Renal cortical epithelial cell (primary cell): Measurements from ENCODE around the gene TGFB2. TPM values are rescaled to one million over a fixed set of nuclear protein-coding genes. Genes with fewer than 3 reads are reported as not detected.

Source experiments
- DNase-seq: peaks from one replicate; pipeline ENCODE4 v3.0.0-alpha.2; 2011; ENCODE audit warnings: low read depth
- total RNA-seq: library from RNA; depleted of rRNA; stranded (reverse); fragments of >200 nt; gene quantifications from 2 replicates; pipeline ENCODE4 v1.2.3, GENCODE V29; 2014

Gene TGFB2
- total RNA-seq, 1 donor from 2014 or later = 69.3 TPM

DNA sequence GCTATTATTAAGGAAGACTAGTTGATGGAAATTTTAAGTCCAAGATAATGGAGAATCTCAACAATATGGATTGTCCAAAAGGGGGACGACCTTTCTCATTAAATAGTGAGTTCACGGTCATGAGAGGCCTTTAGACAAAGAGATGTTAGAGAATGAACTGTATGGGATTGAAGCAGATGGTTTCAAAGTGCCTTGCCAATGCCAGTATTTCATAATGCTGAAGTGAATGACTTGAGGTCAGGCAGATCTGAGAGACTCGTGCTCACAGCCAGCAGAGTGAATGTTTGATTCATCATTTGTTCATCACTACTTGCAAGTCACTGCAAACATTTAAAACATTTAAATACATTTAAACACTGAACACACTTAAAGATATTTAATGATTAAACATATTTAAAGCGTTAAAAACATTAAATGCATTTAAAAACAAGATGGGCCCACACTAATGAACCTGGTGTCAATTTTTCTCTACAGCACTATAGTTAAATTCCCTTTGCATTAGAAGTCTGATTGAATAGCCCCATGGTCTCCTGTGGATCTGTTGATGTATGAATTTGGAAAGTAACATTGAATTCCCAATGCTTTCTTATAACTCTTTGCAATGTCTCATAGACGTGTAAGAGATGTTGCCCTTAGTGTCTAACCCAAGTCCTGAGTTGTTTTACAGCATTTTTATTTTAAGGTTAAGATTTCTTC, 80.7 kb downstream of the TGFB2 start:
- DNase-seq = peak; percentile 86

DNA sequence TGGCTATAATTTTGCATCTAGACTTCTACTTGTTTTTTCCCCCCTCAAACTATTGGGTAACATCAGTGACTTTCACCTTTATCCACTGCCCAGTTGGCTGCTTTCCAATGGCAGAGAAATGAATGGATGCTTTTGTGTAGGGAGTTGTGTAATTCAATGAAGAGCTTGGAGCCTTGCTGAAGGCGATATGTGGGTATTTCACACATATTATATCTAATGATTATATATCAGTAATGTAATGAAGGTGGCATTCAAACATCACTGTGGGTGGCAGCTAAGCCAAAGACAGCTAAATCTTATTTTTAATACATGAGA, 81.2 kb downstream of the TGFB2 start:
- DNase-seq = peak; percentile 89

DNA sequence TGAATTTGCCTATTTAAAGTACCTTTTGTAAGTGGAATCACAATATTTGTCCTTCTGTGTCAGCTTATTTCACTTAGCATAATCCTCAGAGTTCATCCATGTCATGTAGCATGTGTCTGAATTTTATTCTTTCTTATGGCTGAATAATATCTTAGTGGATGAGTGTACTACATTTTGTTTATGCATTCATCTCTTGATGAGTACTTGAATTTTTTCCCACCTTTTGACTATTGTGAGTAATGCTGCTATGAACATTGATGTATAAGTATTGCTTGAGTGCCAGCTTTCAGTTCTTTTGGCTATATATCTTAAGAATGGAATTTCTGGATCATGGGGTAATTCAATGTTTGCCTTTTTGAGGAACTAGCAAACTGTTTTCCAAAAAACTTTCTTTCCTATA, 84.2 kb downstream of the TGFB2 start:
- no peak for DNase-seq

DNA sequence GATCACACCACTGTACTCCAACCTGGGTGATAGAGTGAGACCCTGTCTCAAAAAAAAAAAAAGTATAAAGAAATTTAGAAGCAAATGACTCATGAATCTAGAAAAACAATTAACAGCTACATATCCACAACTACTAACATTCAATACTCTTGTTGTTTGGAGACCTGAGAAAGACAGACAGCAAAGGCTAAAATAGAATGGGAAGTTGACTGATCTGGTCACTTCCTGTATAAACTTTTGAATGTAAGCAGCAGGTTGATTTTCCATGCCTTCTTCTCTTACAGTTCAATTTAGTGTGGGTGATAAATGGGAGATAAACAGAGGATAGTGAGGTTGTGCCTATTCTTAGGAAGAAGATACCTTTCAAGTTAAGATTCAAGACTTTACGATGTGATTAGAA, 85.2 kb downstream of the TGFB2 start:
- no peak for DNase-seq

DNA sequence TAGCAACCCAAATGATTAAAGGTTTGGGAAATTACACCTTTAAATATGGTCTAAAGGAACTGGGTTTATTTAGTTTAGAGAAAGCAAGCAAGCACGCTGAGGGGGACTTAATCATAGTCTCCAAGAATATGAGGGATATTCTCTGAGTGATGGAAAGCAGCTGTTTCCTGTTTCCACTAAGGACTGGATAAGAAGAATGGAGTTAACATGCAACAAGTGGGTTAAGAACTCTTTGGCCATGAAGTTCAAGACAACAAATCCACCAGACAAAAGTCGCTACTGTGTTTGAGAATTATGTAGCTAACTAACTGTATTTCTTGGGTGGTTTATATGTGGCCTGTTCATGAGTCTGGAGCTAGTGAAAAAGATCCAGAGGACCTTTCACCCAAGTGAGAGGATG, 85.7 kb downstream of the TGFB2 start:
- DNase-seq = no peak

DNA sequence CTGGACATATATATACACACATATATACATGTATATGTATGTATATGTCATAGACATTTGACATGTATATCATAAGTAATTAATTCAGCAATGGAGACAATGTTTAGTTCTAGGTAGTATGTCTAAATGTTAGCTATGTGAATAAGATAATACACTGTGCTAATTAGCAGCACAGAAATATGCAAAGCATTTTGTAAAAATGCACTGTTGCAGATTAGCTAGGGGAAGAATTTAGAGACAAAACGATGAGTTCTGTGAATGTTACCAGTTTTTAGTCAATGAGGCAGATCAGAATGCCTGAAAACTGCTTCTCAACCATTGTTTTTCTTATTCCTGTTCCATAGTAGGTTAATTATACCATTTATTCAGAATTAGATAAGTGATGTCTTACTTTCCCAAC, 86.3 kb downstream of the TGFB2 start:
- no peak for DNase-seq

DNA sequence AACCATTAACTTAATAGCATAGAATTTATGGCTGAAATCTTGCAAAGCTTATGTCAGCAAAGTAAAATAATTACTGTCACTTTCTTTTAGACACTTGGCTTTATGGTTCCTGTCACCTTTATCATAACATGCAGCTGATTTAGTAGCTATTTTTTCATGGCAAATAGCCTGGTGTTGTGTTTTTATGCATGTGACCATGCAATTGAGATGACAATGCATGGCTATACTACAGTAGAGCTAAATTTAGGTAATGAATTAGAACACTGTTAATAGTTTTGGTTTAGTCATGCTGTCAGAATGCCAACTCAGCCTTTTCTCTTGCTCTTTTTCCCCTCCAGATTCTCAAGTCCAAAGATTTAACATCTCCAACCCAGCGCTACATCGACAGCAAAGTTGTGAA, 88.6 kb downstream of the TGFB2 start:
- peak; percentile 28 for DNase-seq

DNA sequence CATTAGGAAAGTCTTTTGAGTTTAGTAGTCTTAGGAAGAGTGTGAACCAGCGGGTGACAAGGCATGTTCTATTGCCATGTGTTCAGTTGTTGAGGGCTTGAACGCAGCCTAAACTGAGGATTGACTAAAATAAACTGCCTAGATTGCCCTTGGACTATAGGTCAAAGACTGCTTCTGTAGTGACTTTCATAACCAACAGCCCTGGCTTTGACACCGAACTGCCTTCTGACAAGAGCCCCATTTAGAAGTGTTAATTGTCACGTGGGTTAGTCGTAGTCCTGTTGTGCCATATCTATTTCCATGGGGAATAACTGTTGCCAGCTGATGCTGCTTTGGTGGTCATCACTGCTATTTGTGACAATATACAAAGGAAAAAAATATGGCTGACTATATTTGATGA, 90.4 kb downstream of the TGFB2 start:
- no peak for DNase-seq

DNA sequence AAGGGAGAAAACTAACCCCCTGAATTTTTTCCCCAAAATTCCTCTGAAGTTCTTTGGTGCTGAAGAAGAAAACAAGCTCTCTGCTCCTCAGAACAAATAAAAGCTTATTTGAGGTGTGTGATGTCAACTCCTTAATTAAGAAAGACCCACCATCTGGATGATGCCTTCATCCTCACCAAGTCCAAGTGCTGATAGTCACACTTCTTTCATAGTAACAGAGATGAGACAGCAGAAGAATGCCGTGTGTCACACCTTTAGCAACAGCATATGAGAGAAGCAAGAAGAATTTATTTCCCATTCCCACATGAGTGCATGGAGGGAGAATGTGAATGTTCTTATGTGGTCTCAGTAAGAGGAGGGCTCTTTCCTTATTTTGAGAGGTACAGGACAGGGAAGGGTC, 91.2 kb downstream of the TGFB2 start:
- no peak for DNase-seq

DNA sequence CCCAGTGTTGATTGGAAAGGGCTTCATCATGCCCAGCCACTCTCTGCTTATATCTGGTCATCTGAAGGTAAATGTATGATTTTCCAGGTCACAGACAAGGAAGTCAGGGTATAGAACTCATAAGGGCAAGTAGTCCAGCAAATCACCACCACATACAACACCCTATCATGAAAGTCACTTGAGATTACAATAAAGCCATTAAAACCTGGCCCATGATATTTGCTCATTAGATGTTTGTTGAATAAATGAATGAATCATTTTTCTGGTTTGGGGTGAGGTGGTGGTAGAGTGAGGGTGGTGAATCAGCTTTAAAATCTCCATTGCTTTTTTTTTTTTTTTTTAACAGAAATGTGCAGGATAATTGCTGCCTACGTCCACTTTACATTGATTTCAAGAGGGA, 91.9 kb downstream of the TGFB2 start:
- no peak for DNase-seq

DNA sequence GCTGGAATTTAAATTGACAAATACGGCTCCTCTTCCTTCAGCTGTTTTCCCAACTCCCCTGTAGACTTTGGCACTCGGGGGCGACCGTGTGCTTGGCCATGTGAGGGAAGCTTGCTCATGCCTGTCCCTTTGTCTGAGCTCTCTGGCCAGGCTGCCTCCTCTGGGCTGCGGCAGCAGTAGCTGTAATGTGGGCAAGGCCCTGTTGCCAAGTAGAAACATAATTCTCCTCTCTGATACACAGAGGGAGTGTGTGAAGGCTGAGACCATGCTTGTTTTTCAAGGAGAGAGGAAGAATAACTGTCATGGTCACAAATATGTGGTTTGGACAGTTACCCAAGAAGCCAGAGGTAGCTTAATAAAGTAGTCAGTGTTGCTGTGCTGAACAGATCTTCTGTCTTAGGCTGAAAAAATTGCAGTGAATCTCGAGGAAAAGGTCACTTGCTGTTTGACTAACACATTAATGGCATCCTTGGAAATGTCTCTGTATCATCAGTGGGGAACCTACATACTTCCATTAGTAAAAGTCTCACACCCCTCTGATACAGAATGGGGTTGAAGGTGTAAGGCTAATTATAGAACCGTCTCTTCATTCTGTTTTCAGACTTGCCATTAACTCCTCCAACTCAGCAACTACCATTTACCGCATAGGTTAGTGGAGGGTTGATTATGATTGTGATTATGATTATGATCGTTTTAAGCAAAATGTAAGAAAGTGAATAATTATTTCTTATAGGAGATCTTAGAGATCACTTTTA, 94.6 kb downstream of the TGFB2 start:
- peak; percentile 76 for DNase-seq

DNA sequence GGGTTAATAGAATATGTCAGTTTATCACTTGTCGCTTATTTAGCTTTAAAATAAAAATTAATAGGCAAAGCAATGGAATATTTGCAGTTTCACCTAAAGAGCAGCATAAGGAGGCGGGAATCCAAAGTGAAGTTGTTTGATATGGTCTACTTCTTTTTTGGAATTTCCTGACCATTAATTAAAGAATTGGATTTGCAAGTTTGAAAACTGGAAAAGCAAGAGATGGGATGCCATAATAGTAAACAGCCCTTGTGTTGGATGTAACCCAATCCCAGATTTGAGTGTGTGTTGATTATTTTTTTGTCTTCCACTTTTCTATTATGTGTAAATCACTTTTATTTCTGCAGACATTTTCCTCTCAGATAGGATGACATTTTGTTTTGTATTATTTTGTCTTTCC, 98.1 kb downstream of the TGFB2 start:
- peak; percentile 54 for DNase-seq

DNA sequence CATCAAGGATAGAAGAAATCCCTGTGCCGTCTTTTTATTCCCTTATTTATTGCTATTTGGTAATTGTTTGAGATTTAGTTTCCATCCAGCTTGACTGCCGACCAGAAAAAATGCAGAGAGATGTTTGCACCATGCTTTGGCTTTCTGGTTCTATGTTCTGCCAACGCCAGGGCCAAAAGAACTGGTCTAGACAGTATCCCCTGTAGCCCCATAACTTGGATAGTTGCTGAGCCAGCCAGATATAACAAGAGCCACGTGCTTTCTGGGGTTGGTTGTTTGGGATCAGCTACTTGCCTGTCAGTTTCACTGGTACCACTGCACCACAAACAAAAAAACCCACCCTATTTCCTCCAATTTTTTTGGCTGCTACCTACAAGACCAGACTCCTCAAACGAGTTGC, 99.0 kb downstream of the TGFB2 start:
- DNase-seq = no peak

DNA sequence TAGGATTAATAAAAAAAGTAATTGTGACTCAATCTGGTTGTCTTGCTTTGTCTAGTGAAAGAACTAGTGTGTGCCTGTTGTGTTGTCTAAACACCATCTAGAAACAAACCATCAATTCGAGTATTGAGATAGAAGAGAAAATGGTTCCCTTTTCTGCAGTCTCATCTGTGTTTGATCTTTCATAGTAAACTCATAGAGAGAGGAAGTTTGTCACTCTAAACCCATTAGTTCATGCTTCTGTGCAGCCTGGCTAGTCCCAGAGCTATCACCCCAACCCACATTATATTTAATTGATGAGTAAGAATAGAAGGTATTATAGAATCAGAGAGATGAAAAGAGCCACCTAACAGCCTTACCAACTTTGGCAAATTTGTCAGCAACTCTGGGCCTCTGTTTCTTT, 99.5 kb downstream of the TGFB2 start:
- no peak for DNase-seq

DNA sequence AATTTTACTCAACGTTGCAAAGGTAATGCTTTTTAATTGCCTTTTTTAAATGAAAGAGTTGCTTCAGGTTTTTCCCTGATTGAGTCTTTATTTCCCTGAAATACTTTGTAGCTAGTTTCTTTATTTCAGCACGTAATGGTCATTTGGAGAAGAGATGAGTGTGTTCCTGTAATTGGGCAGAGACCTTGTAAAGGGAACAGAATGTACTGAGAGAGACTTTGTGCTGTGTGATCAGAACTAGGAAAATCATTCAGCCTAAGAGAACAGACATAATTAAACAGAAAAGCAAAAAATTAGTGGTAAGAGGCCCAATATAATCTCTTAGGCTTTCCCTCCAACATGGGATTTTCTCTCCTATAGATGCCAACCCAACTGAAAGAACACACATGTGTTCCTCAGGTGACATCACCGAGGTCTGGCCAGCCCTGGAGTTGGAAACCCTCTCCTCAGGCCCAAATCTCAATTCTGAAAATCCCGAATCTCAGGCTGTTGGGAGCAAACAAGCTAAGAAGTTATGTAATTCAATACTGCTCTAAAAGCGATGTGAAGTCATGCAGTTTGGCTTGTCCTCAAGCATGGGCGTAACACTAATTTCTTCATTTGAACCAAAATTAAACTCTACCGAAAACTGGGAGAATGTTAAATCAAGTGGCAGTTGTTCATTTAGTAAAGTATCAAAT, 102.0 kb downstream of the TGFB2 start:
- no peak for DNase-seq

DNA sequence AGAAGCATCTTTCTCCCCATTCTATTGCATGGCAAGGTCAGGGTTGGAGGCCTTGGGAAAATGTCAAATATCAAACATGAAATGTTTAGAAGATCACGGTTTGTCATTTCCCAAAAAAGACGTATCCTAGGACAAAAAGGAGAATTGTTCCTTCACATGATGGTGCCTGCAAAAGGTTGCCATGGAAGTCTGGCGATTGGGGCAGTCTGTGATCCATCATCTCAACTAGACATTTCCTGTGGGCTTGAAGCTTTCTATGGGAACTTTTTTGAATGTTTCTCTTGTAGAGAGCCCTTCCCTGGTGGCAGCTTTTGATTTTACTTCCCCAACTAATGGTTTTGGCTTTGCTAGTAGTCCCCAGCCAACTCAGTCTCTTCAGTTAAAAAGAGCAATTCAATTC, 106.3 kb downstream of the TGFB2 start:
- no peak for DNase-seq

DNA sequence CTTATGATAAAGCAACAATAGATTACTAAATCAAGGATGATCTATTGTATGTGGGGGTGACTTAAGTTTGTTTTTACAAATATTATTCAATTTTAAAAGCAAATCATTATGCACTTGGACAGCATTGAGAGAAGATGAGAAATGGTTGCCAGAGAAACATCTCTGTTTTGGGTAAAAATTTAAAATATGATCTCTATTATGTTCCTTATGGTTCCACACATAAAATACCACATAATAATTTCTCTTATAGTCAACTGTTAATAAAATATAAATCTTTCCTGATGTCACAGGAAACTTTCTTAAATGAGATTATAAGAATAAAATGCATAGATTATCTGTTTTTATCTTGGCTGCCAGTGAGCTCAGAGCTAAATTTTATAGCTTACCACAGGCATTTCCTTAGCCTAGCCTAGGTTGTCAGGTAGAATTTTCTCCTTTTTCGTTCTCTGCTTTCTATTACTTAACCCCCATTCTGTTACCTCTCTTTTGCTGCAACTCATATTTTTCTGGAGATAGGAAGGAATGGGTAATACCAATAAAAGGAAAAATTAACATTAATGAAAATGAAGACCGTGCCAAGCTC, 109.7 kb downstream of the TGFB2 start:
- DNase-seq = no peak

DNA sequence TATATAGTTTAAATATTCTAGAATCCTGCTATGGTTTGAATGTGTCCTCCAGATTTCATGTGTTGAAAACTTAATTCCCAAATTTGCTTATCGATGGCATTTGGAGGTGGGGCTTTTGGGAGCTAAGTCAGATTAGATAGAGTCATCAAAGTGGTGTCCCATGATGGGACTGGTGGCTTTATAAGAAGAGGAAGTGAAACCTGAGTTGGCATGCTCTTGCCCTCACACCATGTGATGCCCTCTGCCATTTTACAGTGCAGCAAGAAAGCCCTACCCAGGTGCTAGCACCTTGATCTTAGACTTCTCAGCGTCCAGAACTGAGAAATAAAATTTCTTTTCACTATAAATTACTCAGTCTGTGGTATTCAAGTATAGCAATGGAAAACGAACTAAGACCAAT, 111.3 kb downstream of the TGFB2 start:
- no peak for DNase-seq

DNA sequence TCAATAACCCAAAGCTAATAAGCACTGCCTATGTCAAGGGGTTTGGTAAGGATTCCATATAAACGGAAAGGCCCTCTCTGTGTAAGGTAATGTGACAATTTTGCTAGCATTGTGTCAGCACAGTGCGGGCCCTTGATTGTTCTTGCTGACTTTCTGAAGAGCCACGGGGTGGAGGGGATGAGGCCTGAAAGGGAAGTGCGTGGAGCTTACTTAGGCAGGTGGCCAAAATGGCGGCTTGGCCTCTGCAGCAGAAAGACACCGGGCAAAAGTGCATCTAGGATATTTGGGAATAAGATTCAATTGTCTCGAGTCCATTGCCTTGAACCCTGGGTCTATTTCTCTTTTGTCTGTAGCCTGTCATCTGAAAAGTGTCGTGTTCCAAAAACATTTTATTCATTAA, 114.3 kb downstream of the TGFB2 start:
- no peak for DNase-seq

DNA sequence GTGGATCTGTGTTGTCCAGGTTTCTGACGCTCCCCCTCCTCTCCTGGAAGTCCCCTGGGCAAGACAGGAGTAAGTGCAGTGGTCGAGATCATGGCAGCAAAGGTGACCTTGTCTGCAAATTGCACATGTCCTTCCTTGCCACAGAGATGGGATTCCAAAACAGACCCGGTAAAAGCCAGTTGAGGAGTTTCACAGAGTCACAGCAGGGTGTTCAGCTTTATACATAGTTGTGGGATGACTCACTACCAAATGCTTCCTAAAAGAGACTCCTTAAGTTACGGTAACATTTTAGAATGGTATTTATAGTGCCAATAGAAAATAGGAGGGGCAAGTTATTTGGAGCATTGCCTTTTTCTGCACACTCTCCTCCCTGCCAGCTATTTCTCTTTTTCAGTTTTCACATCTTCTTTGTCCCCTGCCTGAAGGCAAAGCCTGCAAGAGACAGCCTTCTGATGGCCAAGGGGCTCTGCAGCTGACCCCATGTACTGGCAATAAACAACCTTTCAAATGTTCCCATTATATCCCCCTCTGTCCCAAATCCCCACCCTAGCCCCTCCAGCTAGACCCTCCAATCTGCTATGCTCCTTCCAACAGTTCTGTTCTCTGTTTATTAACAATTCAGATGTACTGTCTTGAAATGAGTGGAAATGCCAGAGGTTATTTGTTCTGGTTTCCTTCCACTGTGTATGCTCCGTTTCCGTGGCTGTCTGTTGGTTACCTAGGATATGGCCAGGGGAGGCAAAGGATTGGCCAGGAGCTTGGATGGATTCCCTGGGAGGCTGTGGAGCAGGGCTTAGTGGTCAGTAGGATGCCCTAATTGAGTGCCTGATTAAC, 115.0 kb downstream of the TGFB2 start:
- DNase-seq = peak; percentile 95

DNA sequence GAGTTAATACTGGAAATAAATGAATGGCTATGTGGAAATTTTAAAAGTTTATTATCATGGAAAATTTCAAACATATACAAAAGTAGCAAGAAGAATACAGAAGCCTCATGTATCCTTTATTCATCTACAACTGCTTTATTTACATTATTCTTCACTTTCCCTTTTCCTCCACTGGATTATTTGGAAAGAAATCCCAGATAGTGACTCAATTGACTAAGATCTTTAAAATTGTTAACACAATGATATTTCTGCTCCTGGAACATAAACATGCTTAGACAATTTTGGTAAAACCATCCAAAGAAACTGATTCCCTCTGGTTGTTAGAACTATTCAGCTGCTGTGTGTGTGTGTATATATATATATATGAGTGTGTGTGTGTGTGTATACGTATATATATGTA, 116.2 kb downstream of the TGFB2 start:
- DNase-seq = no peak

DNA sequence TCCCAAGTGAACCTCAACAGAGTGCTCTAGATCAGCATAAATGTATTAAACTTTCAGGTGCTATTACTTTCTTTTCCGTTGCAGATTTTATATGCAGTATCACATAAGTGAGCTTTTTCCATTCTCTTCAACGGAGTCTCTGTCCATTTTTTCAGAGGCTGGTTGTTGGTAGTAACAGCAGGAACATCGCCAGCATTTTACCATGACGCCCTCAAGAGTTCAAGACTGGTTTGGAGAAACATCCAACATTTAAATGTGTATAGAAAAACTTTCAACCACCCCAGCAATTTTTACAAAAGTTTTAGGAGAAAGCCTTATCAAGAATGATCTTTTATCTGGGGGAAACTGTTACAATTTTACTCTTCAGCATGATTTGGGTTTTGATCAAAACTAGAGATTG, 117.0 kb downstream of the TGFB2 start:
- no peak for DNase-seq
